Measurements from ENCODE around the gene OR13J1.

The OR13J1 gene

GRCh38 chr9:35862328-35862727 lies 7.9 kb downstream of the OR13J1 start:
- TF ChIP-seq EZH2phosphoT487 (IDR thresholded peaks at IDR 0.05; ENCODE audit: low read depth): no peak
- no peak for TF ChIP-seq CTCF (IDR thresholded peaks at IDR 0.05; ENCODE audit: low read depth, low read length)
- no peaks in the 10 kb centered on the region for H3K27me3 ChIP-seq (ENCODE audit: low read depth, low read length)
- H3K9me3 ChIP-seq (ENCODE audit: insufficient read depth, low read length): no peaks in the 10 kb centered on the region
- H3K4me2 ChIP-seq (ENCODE audit: low read length): no peak overlapping the region
- no peaks in the 10 kb centered on the region for H4K20me1 ChIP-seq (ENCODE audit: insufficient read depth, low read length)
- H3K4me1 ChIP-seq (ENCODE audit: low read length): no peaks in the 10 kb centered on the region
- no peaks in the 10 kb centered on the region for H3K36me3 ChIP-seq (replicated peaks; ENCODE audit: low read depth, low read length)
- no peak overlapping the region for H3K4me3 ChIP-seq (ENCODE audit: low read length)
- no peak overlapping the region for H3K9ac ChIP-seq (ENCODE audit: low read length)
- H3K79me2 ChIP-seq (ENCODE audit: low read length): no peaks in the 10 kb centered on the region
- H2AFZ ChIP-seq (ENCODE audit: low read depth, low read length): no peak overlapping the region
- no peak overlapping the region for H3K27ac ChIP-seq (ENCODE audit: low read length)

DNA sequence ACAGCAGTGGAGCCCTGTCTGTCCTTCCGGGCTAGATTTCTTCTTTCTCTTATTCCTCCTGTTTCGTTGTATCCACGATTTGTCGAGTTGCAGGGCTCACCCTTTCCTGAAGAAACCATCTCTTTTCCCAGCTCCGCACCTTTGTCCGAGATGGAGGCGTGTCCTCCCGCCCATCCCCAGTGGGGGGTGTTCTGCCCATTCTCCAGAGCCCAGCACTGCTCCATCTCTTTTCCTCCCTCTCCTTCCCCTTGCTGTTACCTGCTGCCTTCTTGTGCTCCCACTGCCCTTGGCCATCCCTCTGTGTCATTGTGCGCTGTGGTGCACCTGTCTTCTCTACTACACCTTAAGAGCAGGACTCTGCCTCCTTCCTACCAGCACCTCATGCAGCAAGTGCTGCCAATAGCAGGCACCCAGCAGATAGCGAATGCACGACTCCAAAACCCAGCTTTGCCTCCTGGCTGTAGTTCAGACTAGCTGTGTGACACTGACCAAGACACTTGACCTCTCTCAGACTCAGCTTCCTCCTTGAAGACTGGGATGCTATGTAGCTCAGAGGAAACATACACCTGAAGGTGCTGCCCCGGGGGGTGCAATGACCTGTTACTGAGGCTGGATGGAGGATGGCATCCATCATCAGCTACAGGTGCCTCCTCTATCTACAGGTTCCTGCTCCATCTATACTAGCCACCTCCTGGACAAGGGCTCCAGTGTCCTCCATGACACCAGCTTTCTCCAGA lies 8.9 kb downstream of the OR13J1 start:
- no peak for TF ChIP-seq CTCF (IDR thresholded peaks at IDR 0.05; ENCODE audit: low read depth, low read length)
- no peak for TF ChIP-seq EZH2phosphoT487 (IDR thresholded peaks at IDR 0.05; ENCODE audit: low read depth)
- no peaks in the 10 kb centered on the region for H3K36me3 ChIP-seq (replicated peaks; ENCODE audit: low read depth, low read length)
- H3K4me1 ChIP-seq (ENCODE audit: low read length): no peaks in the 10 kb centered on the region
- H4K20me1 ChIP-seq (ENCODE audit: insufficient read depth, low read length): no peaks in the 10 kb centered on the region
- no peak overlapping the region for H2AFZ ChIP-seq (ENCODE audit: low read depth, low read length)
- no peak overlapping the region for H3K9ac ChIP-seq (ENCODE audit: low read length)
- no peak overlapping the region for H3K4me3 ChIP-seq (ENCODE audit: low read length)
- no peaks in the 10 kb centered on the region for H3K27me3 ChIP-seq (ENCODE audit: low read depth, low read length)
- no peak overlapping the region for H3K4me2 ChIP-seq (ENCODE audit: low read length)
- no peaks in the 10 kb centered on the region for H3K9me3 ChIP-seq (ENCODE audit: insufficient read depth, low read length)
- no peaks in the 10 kb centered on the region for H3K79me2 ChIP-seq (ENCODE audit: low read length)
- H3K27ac ChIP-seq (ENCODE audit: low read length): no peak overlapping the region

DNA sequence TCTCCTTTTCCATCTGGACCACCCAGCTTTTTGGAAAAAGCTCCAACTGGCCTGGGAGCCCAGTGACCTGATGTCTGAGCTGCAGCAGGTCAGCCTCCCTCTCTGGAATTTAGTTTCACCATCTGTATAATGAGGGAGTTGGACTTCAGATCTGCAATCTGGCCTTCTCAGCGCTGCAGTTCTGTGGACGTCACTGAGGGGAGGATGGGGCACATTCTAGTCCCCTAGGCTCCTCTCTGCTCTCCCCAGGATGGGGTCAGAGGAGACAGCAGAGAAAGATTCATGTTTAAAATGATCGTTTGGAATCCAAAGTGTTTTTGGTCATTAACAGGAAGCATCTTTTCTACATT lies 10.2 kb downstream of the OR13J1 start:
- H3K9me3 ChIP-seq (ENCODE audit: insufficient read depth, low read length): no peaks in the 10 kb centered on the region
- H3K27ac ChIP-seq (ENCODE audit: low read length): no peak overlapping the region
- no peak overlapping the region for H3K9ac ChIP-seq (ENCODE audit: low read length)
- no peaks in the 10 kb centered on the region for H3K36me3 ChIP-seq (replicated peaks; ENCODE audit: low read depth, low read length)
- H3K79me2 ChIP-seq (ENCODE audit: low read length): no peaks in the 10 kb centered on the region
- no peaks in the 10 kb centered on the region for H3K27me3 ChIP-seq (ENCODE audit: low read depth, low read length)
- no peak overlapping the region for H3K4me2 ChIP-seq (ENCODE audit: low read length)
- H3K4me1 ChIP-seq (ENCODE audit: low read length): no peaks in the 10 kb centered on the region
- no peaks in the 10 kb centered on the region for H4K20me1 ChIP-seq (ENCODE audit: insufficient read depth, low read length)
- H2AFZ ChIP-seq (ENCODE audit: low read depth, low read length): no peak overlapping the region
- no peak for TF ChIP-seq CTCF (IDR thresholded peaks at IDR 0.05; ENCODE audit: low read depth, low read length)
- TF ChIP-seq EZH2phosphoT487 (IDR thresholded peaks at IDR 0.05; ENCODE audit: low read depth): no peak
- no peak overlapping the region for H3K4me3 ChIP-seq (ENCODE audit: low read length)

GRCh38 chr9:35859310-35859989 lies 10.8 kb downstream of the OR13J1 start:
- no peaks in the 10 kb centered on the region for H3K79me2 ChIP-seq (ENCODE audit: low read length)
- H3K4me3 ChIP-seq (ENCODE audit: low read length): no peak overlapping the region
- H3K27ac ChIP-seq (ENCODE audit: low read length): no peak overlapping the region
- H3K9ac ChIP-seq (ENCODE audit: low read length): no peak overlapping the region
- no peak overlapping the region for H3K4me2 ChIP-seq (ENCODE audit: low read length)
- no peak overlapping the region for H2AFZ ChIP-seq (ENCODE audit: low read depth, low read length)
- no peaks in the 10 kb centered on the region for H3K4me1 ChIP-seq (ENCODE audit: low read length)
- no peaks in the 10 kb centered on the region for H3K27me3 ChIP-seq (ENCODE audit: low read depth, low read length)
- no peaks in the 10 kb centered on the region for H4K20me1 ChIP-seq (ENCODE audit: insufficient read depth, low read length)
- no peaks in the 10 kb centered on the region for H3K36me3 ChIP-seq (replicated peaks; ENCODE audit: low read depth, low read length)
- no peaks in the 10 kb centered on the region for H3K9me3 ChIP-seq (ENCODE audit: insufficient read depth, low read length)
- no peak for TF ChIP-seq EZH2phosphoT487 (IDR thresholded peaks at IDR 0.05; ENCODE audit: low read depth)
- no peak for TF ChIP-seq CTCF (IDR thresholded peaks at IDR 0.05; ENCODE audit: low read depth, low read length)

Data from OCI-LY3 (cell line).